ENCODE data around the gene KIAA0930. TPM values are rescaled to one million over a fixed set of nuclear protein-coding genes. Genes with fewer than 3 reads are reported as not detected.

KIAA0930 gene
- total and polyA plus RNA-seq, 3 donors from 2014 or later = 62.4 to 77.5 (median 62.9) TPM

GRCh38 chr22:45233386-45233785 is 7.3 kb downstream of the KIAA0930 start:
- H3K4me3 ChIP-seq = no peak overlapping the region
- no peak overlapping the region for H3K27ac ChIP-seq
- no peaks in the 10 kb centered on the region for H3K4me1 ChIP-seq
- H3K36me3 ChIP-seq (ENCODE audit: low read depth, missing control alignments) = no peaks in the 10 kb centered on the region
- no peaks in the 10 kb centered on the region for H3K27me3 ChIP-seq
- TF ChIP-seq CTCF (IDR thresholded peaks at IDR 0.05) (no peak), POLR2A (IDR thresholded peaks at IDR 0.05) (no peak)
- WGBS, 2 donors = 94% methylated on average over 10 of the region's 10 CpGs; no CpG with 5 or more reads in 1 of the 2 donors
- DNase-seq = no peak
- H3K9me3 ChIP-seq = no peaks in the 10 kb centered on the region
- intact Hi-C loops (cut with DNase I; ENCODE audit: low total_unique reads) = no loop called here

DNA sequence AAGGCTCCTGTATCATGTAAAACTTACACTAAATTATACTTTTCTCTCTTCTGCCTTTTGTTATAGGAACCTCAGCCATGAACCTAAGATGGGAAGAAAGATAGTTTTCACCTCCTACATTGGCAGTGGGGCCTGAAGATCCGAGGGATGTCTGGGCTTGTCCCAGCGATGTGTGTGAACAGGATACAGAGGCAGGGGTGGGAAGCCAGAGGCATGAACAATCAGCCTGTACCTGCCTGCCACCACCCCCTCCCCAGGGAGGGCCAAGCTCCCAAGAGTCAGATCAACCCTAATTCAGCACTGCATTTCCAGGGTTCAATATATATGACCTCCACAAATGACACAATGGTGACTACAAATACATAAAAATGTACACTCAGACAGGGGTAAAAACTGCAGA is 9.4 kb downstream of the KIAA0930 start:
- no peaks in the 10 kb centered on the region for H3K9me3 ChIP-seq
- no peak overlapping the region for H3K4me3 ChIP-seq
- H3K4me1 ChIP-seq = peaks cover 9% of the 10 kb centered on the region
- no peaks in the 10 kb centered on the region for H3K36me3 ChIP-seq (ENCODE audit: low read depth, missing control alignments)
- WGBS, 2 donors = 78 to 89% methylated on average over 2 of the region's 2 CpGs
- no peak for DNase-seq
- no peaks in the 10 kb centered on the region for H3K27me3 ChIP-seq
- intact Hi-C loops (cut with DNase I; ENCODE audit: low total_unique reads) = no loop called here
- TF ChIP-seq POLR2A (IDR thresholded peaks at IDR 0.05) (no peak), CTCF (IDR thresholded peaks at IDR 0.05) (no peak)
- H3K27ac ChIP-seq = no peak overlapping the region

GRCh38 chr22:45230026-45230721 is 10.5 kb downstream of the KIAA0930 start:
- no peaks in the 10 kb centered on the region for H3K27me3 ChIP-seq
- 88% methylated on average over 11 to 16 of the region's 16 CpGs for WGBS, 2 donors
- TF ChIP-seq CTCF (IDR thresholded peaks at IDR 0.05) (no peak), POLR2A (IDR thresholded peaks at IDR 0.05) (no peak)
- no peak for DNase-seq
- no peaks in the 10 kb centered on the region for H3K36me3 ChIP-seq (ENCODE audit: low read depth, missing control alignments)
- no peak overlapping the region for H3K27ac ChIP-seq
- no peaks in the 10 kb centered on the region for H3K9me3 ChIP-seq
- intact Hi-C loops (cut with DNase I; ENCODE audit: low total_unique reads) = no loop called here
- peaks cover 20% of the 10 kb centered on the region for H3K4me1 ChIP-seq
- H3K4me3 ChIP-seq = no peak overlapping the region

DNA sequence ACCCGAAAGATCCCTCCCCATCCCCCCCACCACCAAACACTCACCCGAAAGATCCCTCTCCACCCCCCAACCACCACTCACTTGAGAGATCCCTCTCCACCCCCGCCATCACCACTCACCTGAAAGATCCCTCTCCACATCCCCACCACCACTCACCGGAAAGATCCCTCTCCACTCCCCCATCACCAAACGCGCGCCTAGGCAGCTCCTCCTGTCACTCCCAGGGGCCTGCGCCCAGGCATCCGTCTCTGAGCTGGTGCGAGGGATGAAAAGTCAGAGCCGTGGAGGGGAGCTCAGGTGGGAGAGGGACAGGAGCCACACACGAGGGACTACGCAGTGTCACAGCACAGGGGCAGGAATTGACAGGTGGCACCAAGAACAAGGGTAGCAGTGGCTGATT is 11.5 kb downstream of the KIAA0930 start:
- DNase-seq = no peak
- Histone ChIP-seq H3K4me1 (peaks cover 23% of the 10 kb centered on the region), H3K27me3 (no peaks in the 10 kb centered on the region), H3K9me3 (no peaks in the 10 kb centered on the region), H3K36me3 (ENCODE audit: low read depth, missing control alignments) (no peaks in the 10 kb centered on the region), H3K4me3 (no peak overlapping the region), H3K27ac (no peak overlapping the region)
- intact Hi-C loops (cut with DNase I; ENCODE audit: low total_unique reads) = no loop called here
- 89 to 92% methylated on average over 5 to 12 of the region's 13 CpGs for WGBS, 2 donors
- TF ChIP-seq POLR2A (IDR thresholded peaks at IDR 0.05) = no peak
- no peak for TF ChIP-seq CTCF (IDR thresholded peaks at IDR 0.05)

DNA sequence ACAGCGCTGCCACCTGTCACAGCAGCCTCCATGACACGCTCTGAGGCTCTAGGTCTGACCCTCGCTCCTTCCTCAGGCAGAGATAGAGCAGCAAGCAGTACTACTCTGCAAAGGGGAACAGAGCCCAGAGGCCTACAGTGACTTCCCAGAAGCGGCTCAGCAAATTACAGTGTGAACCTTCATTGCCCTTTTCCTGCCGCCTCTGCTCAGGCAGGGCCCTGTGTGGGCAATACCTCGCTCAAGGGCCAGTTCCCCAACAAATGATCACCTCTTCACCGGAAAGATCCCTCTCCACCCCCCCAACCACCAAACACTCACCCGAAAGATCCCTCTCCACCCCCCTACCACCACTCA is 12.3 kb downstream of the KIAA0930 start:
- Histone ChIP-seq H3K4me3 (no peak overlapping the region), H3K36me3 (ENCODE audit: low read depth, missing control alignments) (no peaks in the 10 kb centered on the region), H3K27ac (no peak overlapping the region), H3K27me3 (no peaks in the 10 kb centered on the region), H3K4me1 (peaks cover 23% of the 10 kb centered on the region), H3K9me3 (no peaks in the 10 kb centered on the region)
- intact Hi-C loops (cut with DNase I; ENCODE audit: low total_unique reads) = no loop called here
- TF ChIP-seq CTCF (IDR thresholded peaks at IDR 0.05) = no peak
- no peak for TF ChIP-seq POLR2A (IDR thresholded peaks at IDR 0.05)
- 86 to 95% methylated on average over 6 to 8 of the region's 8 CpGs for WGBS, 2 donors
- DNase-seq = no peak

Data from testis (tissue), 3 donors.